GM10266 (cell line): Measurements from ENCODE around the gene TMTC2.

Experiments
- DNase-seq: peaks from one replicate; pipeline ENCODE4 v3.0.0; 2012; ENCODE audit errors: extremely low spot score
- CTCF ChIP-seq: IDR thresholded peaks from 2 replicates; pipeline ENCODE4 v1.5.1; 2012; ENCODE audit warnings: mild to moderate bottlenecking, low read depth; ENCODE audit not compliant: control insufficient read depth, insufficient read depth; ENCODE audit errors: missing control alignments

TMTC2 gene

GRCh38 chr12:82898441-82898840 is 211.7 kb downstream of the TMTC2 start:
- no peak for TF ChIP-seq CTCF
- DNase-seq: no peak

DNA sequence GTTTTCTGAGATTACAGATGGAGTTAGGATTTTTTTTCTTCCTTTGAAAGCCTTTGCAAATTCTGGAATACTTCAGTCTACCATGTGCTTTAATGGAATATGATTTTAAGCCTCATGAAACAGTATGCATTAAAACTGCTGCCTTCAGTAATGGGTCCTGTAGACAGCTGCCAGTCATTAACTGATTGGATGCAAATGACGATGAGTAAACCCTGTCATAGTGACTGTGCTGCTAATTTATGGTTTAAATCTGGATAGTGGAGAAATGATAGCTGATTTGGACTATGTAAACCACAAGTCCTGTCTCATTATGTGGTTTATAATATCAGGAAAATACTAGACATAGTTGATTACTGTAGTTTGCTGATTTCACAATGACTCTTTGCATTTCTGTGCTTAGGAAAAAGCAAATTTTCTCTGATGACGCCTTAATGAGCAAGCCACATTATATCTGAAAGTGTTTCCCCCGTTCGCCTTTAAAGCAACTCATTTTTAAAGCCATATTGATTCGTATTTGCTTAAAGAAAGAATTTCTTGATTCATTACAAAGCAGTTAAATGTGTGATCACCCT is 217.6 kb downstream of the TMTC2 start:
- TF ChIP-seq CTCF: no peak
- DNase-seq: no peak

DNA sequence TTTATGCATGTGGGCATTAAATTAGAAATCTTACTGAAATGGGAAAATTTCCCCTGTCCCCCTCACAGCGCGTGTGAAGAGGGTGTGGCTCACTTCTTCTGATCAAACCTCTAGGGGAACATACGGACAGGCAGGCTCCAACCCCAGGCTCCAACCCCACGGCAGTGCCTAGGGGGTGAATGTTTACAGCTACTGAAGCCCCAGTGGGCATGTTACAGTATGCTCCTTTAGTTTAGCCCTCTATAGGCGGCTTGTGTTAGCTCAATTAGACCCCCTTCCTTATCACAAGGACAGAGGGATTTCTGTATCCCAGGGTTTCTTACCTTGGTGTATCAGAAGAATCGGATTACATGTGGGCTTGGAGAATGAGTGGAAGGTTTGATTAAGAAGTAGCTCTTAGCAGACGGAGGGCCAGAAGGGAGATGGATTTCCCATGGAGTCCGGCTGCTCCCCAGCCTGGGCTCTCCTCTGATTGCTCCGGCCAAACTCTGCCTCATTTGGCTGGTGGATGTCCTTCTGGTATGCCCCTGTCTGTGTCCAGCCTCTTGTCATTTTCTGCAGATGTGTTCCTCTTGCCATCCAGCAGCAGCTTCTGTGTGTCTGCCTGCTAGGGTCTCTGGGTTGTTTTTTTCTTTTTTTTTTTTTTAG is 223.7 kb downstream of the TMTC2 start:
- no peak for DNase-seq
- TF ChIP-seq CTCF: no peak

- no peak for TF ChIP-seq CTCF
- DNase-seq: no peak
Measured at GRCh38 chr12:82912406-82912805, 225.7 kb downstream of the TMTC2 start.

- no peak for DNase-seq
- no peak for TF ChIP-seq CTCF
Measured at GRCh38 chr12:82919388-82920054, 232.8 kb downstream of the TMTC2 start.

- DNase-seq: no peak
- TF ChIP-seq CTCF: no peak
Measured at GRCh38 chr12:82923935-82924334, 237.2 kb downstream of the TMTC2 start.

GRCh38 chr12:82926630-82927029 is 239.9 kb downstream of the TMTC2 start:
- TF ChIP-seq CTCF: no peak
- no peak for DNase-seq
